B cell (primary cell): ENCODE data around the gene TCIRG1. TPM values are rescaled to one million over a fixed set of nuclear protein-coding genes. Genes with fewer than 3 reads are reported as not detected.

Source experiments
- ATAC-seq: fragments of 200-7000 bp; cut with Tn5 transposase; one replicate; pipeline ENCODE4 v1.10.0; 2021; ENCODE audit warnings: low read depth, mild to moderate bottlenecking, moderate number of reproducible peaks, moderate library complexity
- CTCF ChIA-PET: fragments of 350-600 bp; sonication (Branson Sonifier 250); formaldehyde crosslinking; loops from one replicate; lab custom pipeline; 2021; ENCODE audit warnings: antibody characterized with exemption, inconsistent platforms; lab: Charles Lee
- POLR2A ChIA-PET: fragments of 350-600 bp; sonication (Branson Sonifier 250); formaldehyde crosslinking; loops from one replicate; lab custom pipeline; 2021; ENCODE audit warnings: antibody characterized with exemption; lab: Charles Lee
- DNase-seq: peaks from one replicate; pipeline ENCODE4 v3.0.0; 2013
- H2AFZ ChIP-seq: 2 replicates; pipeline ENCODE4 v1.6.1; 2012; ENCODE audit warnings: mild to moderate bottlenecking, low read depth, low read length; ENCODE audit not compliant: insufficient read depth, poor library complexity, severe bottlenecking
- H3K27ac ChIP-seq, 2 donors: 1 replicate in 1 of 2; 2 replicates in 1 of 2; pipeline ENCODE4 v1.5.1; 2012 to 2013; ENCODE audit warnings: low read length in 2 of 2, mild to moderate bottlenecking in 2 of 2, moderate library complexity in 1 of 2
- H3K27me3 ChIP-seq, 4 experiments: fragments of 200-600 bp in 1 of 4; sonication (generic) in 1 of 4; replicated peaks in 1 of 4; 1 replicate in 2 of 4; 2 replicates in 2 of 4; pipeline versions ENCODE4 v1.6.1 to v1.7.0; 2013 to 2016; ENCODE audit warnings: low read length in 3 of 4, mild to moderate bottlenecking in 2 of 4, mixed read lengths in 1 of 4, moderate library complexity in 1 of 4; ENCODE audit not compliant: insufficient read depth in 4 of 4, control insufficient read depth in 3 of 4; ENCODE audit errors: control extremely low read depth in 1 of 4
- H3K36me3 ChIP-seq, 2 experiments: replicated peaks in 1 of 2; 1 replicate in 1 of 2; 2 replicates in 1 of 2; pipeline versions ENCODE4 v1.6.1 to v1.7.1; 2013; ENCODE audit warnings: low read length in 1 of 2; ENCODE audit not compliant: insufficient read depth in 2 of 2, control insufficient read depth in 1 of 2; ENCODE audit errors: control extremely low read depth in 1 of 2, extremely low read depth in 1 of 2
- H3K4me1 ChIP-seq, 2 donors: fragments of 200-600 bp in 1 of 2; sonication (generic) in 1 of 2; 1 replicate in 1 of 2; 2 replicates in 1 of 2; pipeline versions ENCODE4 v1.5.1 to v1.6.1; 2013 to 2017; ENCODE audit warnings: low read length in 2 of 2; ENCODE audit not compliant: control insufficient read depth in 2 of 2, insufficient read depth in 2 of 2
- H3K4me2 ChIP-seq: replicated peaks from 2 replicates; pipeline ENCODE3; 2012; ENCODE audit warnings: mild to moderate bottlenecking, low read depth, low read length; ENCODE audit not compliant: poor library complexity, severe bottlenecking
- H3K4me3 ChIP-seq, 5 experiments: fragments of 200-600 bp in 1 of 5; sonication (generic) in 1 of 5; 1 replicate in 3 of 5; 2 replicates in 2 of 5; pipeline versions ENCODE4 v1.5.1 to v1.7.0; 2011 to 2016; ENCODE audit warnings: low read length in 4 of 5, mild to moderate bottlenecking in 4 of 5, low read depth in 2 of 5, control low read depth in 1 of 5, moderate library complexity in 1 of 5; ENCODE audit not compliant: insufficient read depth in 1 of 5; ENCODE audit errors: control extremely low read depth in 1 of 5, extremely low read depth in 1 of 5
- H3K79me2 ChIP-seq: fragments of 200-600 bp; sonication (generic); one replicate; pipeline ENCODE4 v1.6.0; 2016; ENCODE audit warnings: low read length; ENCODE audit not compliant: control insufficient read depth, insufficient read depth
- H3K9ac ChIP-seq: fragments of 200-600 bp; sonication (generic); 2 replicates; pipeline ENCODE4 v1.6.1; 2017; ENCODE audit warnings: mild to moderate bottlenecking, low read length, moderate library complexity
- H3K9me3 ChIP-seq, 3 donors: one replicate each; pipeline versions ENCODE4 v1.6.1 to v1.7.1; 2013; ENCODE audit warnings: low read length in 2 of 3; ENCODE audit not compliant: control insufficient read depth in 2 of 3, insufficient read depth in 1 of 3; ENCODE audit errors: control extremely low read depth in 1 of 3
- H4K20me1 ChIP-seq: 2 replicates; pipeline ENCODE4 v1.6.0; 2012; ENCODE audit warnings: mild to moderate bottlenecking, low read length; ENCODE audit not compliant: insufficient read depth, control insufficient read depth, poor library complexity, severe bottlenecking
- H3K27ac Mint-ChIP-seq: one replicate; pipeline ENCODE4 v1.8.0; 2021; ENCODE audit warnings: mixed read lengths
- H3K27me3 Mint-ChIP-seq: one replicate; pipeline ENCODE4 v1.8.0; 2021; ENCODE audit warnings: mixed read lengths
- H3K4me1 Mint-ChIP-seq: one replicate; pipeline ENCODE4 v1.8.0; 2021; ENCODE audit warnings: mixed read lengths
- H3K4me3 Mint-ChIP-seq: one replicate; pipeline ENCODE4 v1.8.0; 2021; ENCODE audit warnings: mixed read lengths
- H3K9me3 Mint-ChIP-seq: one replicate; pipeline ENCODE4 v1.8.0; 2022; ENCODE audit warnings: mixed read lengths; ENCODE audit not compliant: insufficient read depth
- CTCF ChIP-seq: fragments of 200-600 bp; IDR thresholded peaks from one replicate; pipeline ENCODE4 v1.8.0; 2022; ENCODE audit warnings: antibody characterized with exemption, mild to moderate bottlenecking
- EZH2 ChIP-seq: IDR thresholded peaks from 2 replicates; pipeline ENCODE4 v1.6.1; 2012; ENCODE audit warnings: borderline replicate concordance, low read depth, mild to moderate bottlenecking, moderate library complexity, low read length; ENCODE audit not compliant: insufficient read depth, poor library complexity, severe bottlenecking
- WGBS: methylation state at CpG from one replicate; pipeline ENCODE4 v1.1.5; 2013; ENCODE audit warnings: missing lambda C conversion rate; ENCODE audit not compliant: insufficient coverage; 5-methylcytosine and 5-hydroxymethylcytosine counted together
- intact Hi-C: fragments of 100-400 bp; cut with micrococcal nuclease; formaldehyde crosslinking; loops from one replicate; pipeline ENCODE4 v1.10.0; 2022
- polyA plus RNA-seq: library from polyadenylated mRNA; depleted of rRNA; stranded (reverse); fragments of >200 nt; gene quantifications from 2 replicates; pipeline ENCODE4 v1.2.3, GENCODE V29; 2012
- total RNA-seq, 2 donors: library from RNA; stranded (reverse); fragments of 120-200 nt in 1 of 2; gene quantifications; 1 replicate in 1 of 2; 2 replicates in 1 of 2; pipeline versions ENCODE4 v1.2.3 to v1.2.4, GENCODE V29; 2013 to 2022

The TCIRG1 gene
- total and polyA plus RNA-seq, 2 donors (not counting 1 experiment from before 2014, with no cell fraction given), result 305 to 725 TPM

GRCh38 chr11:68009391-68010089, 29.3 kb upstream of the TCIRG1 start:
- Histone ChIP-seq H3K4me1 (peaks cover 52 to 66% of the 10 kb centered on the region in 2 donors), H3K27ac (peak overlapping the region; percentile 25 to 53), H3K27me3 (no peaks in the 10 kb centered on the region), H3K9me3 (no peaks in the 10 kb centered on the region), H3K79me2 (peaks cover 33% of the 10 kb centered on the region), H3K9ac (peak overlapping the region; percentile 48), H3K36me3 (no peaks in the 10 kb centered on the region), H3K4me2 (peak overlapping the region; percentile 74), H4K20me1 (peaks cover 40% of the 10 kb centered on the region), H3K4me3 (peak overlapping the region in 3 of 5 experiments; percentile 20 to 41 (median 27)), H2AFZ (peak overlapping the region; percentile 63)
- peak overlapping the region; percentile 86 for H3K27ac Mint-ChIP-seq
- no peaks in the 10 kb centered on the region for H3K9me3 Mint-ChIP-seq
- ChIA-PET POLR2A (interaction anchor here (0.6 to 1.6 kb wide), 4 partner anchors 30 to 656 kb away, joined by 3 to 4 read pairs (median 3); partner anchors contain the start of genes C11orf24 and POLD4), CTCF (interaction anchor here (0.7 to 4.9 kb wide), 18 partner anchors 15 to 287 kb away, joined by 3 to 72 read pairs (median 4); partner anchors contain the start of gene NDUFS8)
- peak; percentile 51 for TF ChIP-seq CTCF
- TF ChIP-seq EZH2, result no peak
- DNase-seq (peak; percentile 67), ATAC-seq (peak; percentile 31)
- intact Hi-C loops, result loop anchor here (1.0 to 10.0 kb wide), 3 partner anchors 197 to 435 kb away; partner anchors contain the start of gene C11orf24
- peaks cover 50% of the 10 kb centered on the region for H3K4me1 Mint-ChIP-seq
- 27% methylated on average over 8 of the region's 12 CpGs for WGBS
- H3K27me3 Mint-ChIP-seq, result no peaks in the 10 kb centered on the region
- H3K4me3 Mint-ChIP-seq, result peak overlapping the region; percentile 76
